SK-N-SH (cell line): Measurements from ENCODE around the gene CCR9. TPM values are rescaled to one million over a fixed set of nuclear protein-coding genes. Genes with fewer than 3 reads are reported as not detected.
A peak's percentile ranks its signal among the peaks of the same experiment; 100 is the strongest.

Source experiments
- CTCF ChIA-PET: fragments of 300-600, 350-600 bp; formaldehyde crosslinking; extraction: SDS; loops from one replicate; lab custom pipeline; 2021; lab: Yijun Ruan, JAX
- POLR2A ChIA-PET: fragments of 350-600 bp; sonication (Branson Sonifier 250); formaldehyde crosslinking; extraction: SDS; loops from one replicate; lab custom pipeline; 2020; ENCODE audit warnings: antibody characterized with exemption, inconsistent platforms; lab: Yijun Ruan, JAX
- DNase-seq: peaks from one replicate; pipeline ENCODE4 v3.0.0; 2012
- H2AFZ ChIP-seq: fragments of 200-600 bp; sonication (generic); 2 replicates; pipeline ENCODE4 v1.8.1; 2016; ENCODE audit warnings: antibody characterized with exemption, mild to moderate bottlenecking, low read depth
- H3F3A ChIP-seq: fragments of 200-600 bp; sonication (generic); replicated peaks from 2 replicates; pipeline ENCODE3; 2016; ENCODE audit warnings: antibody characterized with exemption, mild to moderate bottlenecking; ENCODE audit not compliant: insufficient read depth
- H3K27ac ChIP-seq, 2 experiments: fragments of 200-500 bp in 1 of 2; fragments of 200-600 bp in 1 of 2; sonication (Bioruptor generic) in 1 of 2; sonication (generic), shearing (Covaris generic) in 1 of 2; 2 replicates each; pipeline versions ENCODE4 v1.5.1 to v1.6.1; 2014 to 2016; ENCODE audit warnings: low read depth in 2 of 2, inconsistent platforms in 1 of 2, low read length in 1 of 2, mild to moderate bottlenecking in 1 of 2, mixed read lengths in 1 of 2
- H3K27me3 ChIP-seq: fragments of 200-600 bp; sonication (generic), shearing (Covaris generic); 2 replicates; pipeline ENCODE4 v1.6.1; 2016; ENCODE audit warnings: mixed run types; ENCODE audit not compliant: insufficient read depth
- H3K36me3 ChIP-seq, 2 experiments: fragments of 200-500 bp in 1 of 2; fragments of 200-600 bp in 1 of 2; sonication (Bioruptor generic) in 1 of 2; sonication (generic) in 1 of 2; replicated peaks in 1 of 2; 2 replicates each; pipeline versions ENCODE3 to v1.5.1; 2014 to 2016; ENCODE audit warnings: low read length in 1 of 2, mild to moderate bottlenecking in 1 of 2; ENCODE audit not compliant: insufficient read depth in 2 of 2, control insufficient read depth in 1 of 2
- H3K4me1 ChIP-seq, 2 experiments: fragments of 200-500 bp in 1 of 2; fragments of 200-600 bp in 1 of 2; sonication (Bioruptor generic) in 1 of 2; sonication (generic), shearing (Covaris generic) in 1 of 2; 2 replicates each; pipeline versions ENCODE4 v1.5.1 to v1.6.1; 2014 to 2016; ENCODE audit warnings: low read depth in 1 of 2, low read length in 1 of 2, mixed run types in 1 of 2; ENCODE audit not compliant: insufficient read depth in 2 of 2, control insufficient read depth in 1 of 2
- H3K4me2 ChIP-seq: fragments of 200-600 bp; sonication (generic), shearing (Covaris generic); 2 replicates; pipeline ENCODE4 v1.6.1; 2017; ENCODE audit warnings: mixed run types
- H3K4me3 ChIP-seq, 2 experiments: fragments of 200-500 bp in 1 of 2; fragments of 200-600 bp in 1 of 2; sonication (Bioruptor generic) in 1 of 2; sonication (generic), shearing (Covaris generic) in 1 of 2; 2 replicates each; pipeline versions ENCODE4 v1.5.1 to v1.8.1; 2014 to 2016; ENCODE audit warnings: low read depth in 2 of 2, inconsistent platforms in 1 of 2, low read length in 1 of 2, mild to moderate bottlenecking in 1 of 2, mixed read lengths in 1 of 2, moderate library complexity in 1 of 2
- H3K79me2 ChIP-seq: fragments of 200-600 bp; sonication (generic); 2 replicates; pipeline ENCODE4 v1.8.1; 2017; ENCODE audit warnings: mild to moderate bottlenecking; ENCODE audit not compliant: insufficient read depth
- H3K9ac ChIP-seq: fragments of 200-600 bp; sonication (generic); 2 replicates; pipeline ENCODE4 v1.6.1; 2017; ENCODE audit warnings: mixed run types
- H3K9me2 ChIP-seq: fragments of 200-600 bp; sonication (generic); 2 replicates; pipeline ENCODE4 v1.6.1; 2017; ENCODE audit warnings: mixed run types
- H3K9me3 ChIP-seq: fragments of 200-600 bp; sonication (generic); 2 replicates; pipeline ENCODE4 v1.6.1; 2017; ENCODE audit warnings: mixed run types, mild to moderate bottlenecking, moderate library complexity
- H4K20me1 ChIP-seq: fragments of 200-600 bp; sonication (generic); 2 replicates; pipeline ENCODE4 v1.6.1; 2017; ENCODE audit warnings: mild to moderate bottlenecking, mixed run types; ENCODE audit not compliant: insufficient read depth
- CHD2 ChIP-seq: fragments of 150-350 bp; IDR thresholded peaks from 2 replicates; pipeline ENCODE4 v1.6.1; 2018; ENCODE audit warnings: low read length; ENCODE audit not compliant: partially characterized antibody
- CTCF ChIP-seq: fragments of 200-600 bp; sonication (generic); IDR thresholded peaks from 2 replicates; pipeline ENCODE4 v1.6.1; 2017; ENCODE audit warnings: antibody characterized with exemption, mild to moderate bottlenecking, moderate library complexity
- FOXJ3 ChIP-seq: sonication (generic); formaldehyde crosslinking; IDR thresholded peaks from 2 replicates; pipeline ENCODE4 v1.5.1; 2020; ENCODE audit warnings: mild to moderate bottlenecking, missing genetic modification reagents
- GATA2 ChIP-seq: sonication (generic); formaldehyde crosslinking; IDR thresholded peaks from 2 replicates; pipeline ENCODE4 v1.5.0; 2020; ENCODE audit warnings: mild to moderate bottlenecking, missing genetic modification reagents
- IRF3 ChIP-seq: fragments of 150-350 bp; IDR thresholded peaks from 2 replicates; pipeline ENCODE4 v1.6.1; 2016; ENCODE audit warnings: mild to moderate bottlenecking, low read depth, low read length
- RAD21 ChIP-seq: IDR thresholded peaks from 2 replicates; pipeline ENCODE4 v1.6.1; 2012; ENCODE audit warnings: mild to moderate bottlenecking, low read length
- RXRA ChIP-seq: IDR thresholded peaks from 2 replicates; pipeline ENCODE4 v1.4.0; 2012; ENCODE audit warnings: low read depth, mild to moderate bottlenecking, borderline replicate concordance
- SMC3 ChIP-seq: IDR thresholded peaks from 2 replicates; pipeline ENCODE4 v1.6.1; 2012; ENCODE audit warnings: low read depth, low read length, improper control_type of control experiment
- TAF1 ChIP-seq: IDR thresholded peaks from 2 replicates; pipeline ENCODE4 v1.6.1; 2012; ENCODE audit warnings: low read depth, mild to moderate bottlenecking, low read length, moderate library complexity, borderline replicate concordance
- TCF12 ChIP-seq: IDR thresholded peaks from 2 replicates; pipeline ENCODE4 v1.4.0; 2012
- YY1 ChIP-seq: IDR thresholded peaks from 2 replicates; pipeline ENCODE4 v1.4.0; 2012; ENCODE audit warnings: low read depth, mild to moderate bottlenecking
- ZBTB33 ChIP-seq: IDR thresholded peaks from 2 replicates; pipeline ENCODE4 v1.4.0; 2012; ENCODE audit warnings: low read depth, borderline replicate concordance
- WGBS: methylation state at CpG from one replicate; pipeline ENCODE4 v1.1.6; 2017; ENCODE audit warnings: low lambda C conversion rate; 5-methylcytosine and 5-hydroxymethylcytosine counted together
- polyA plus RNA-seq, 3 experiments: library from polyadenylated mRNA; depleted of rRNA; stranded (reverse); fragments of >200 nt; gene quantifications; 2 replicates each; pipeline ENCODE4 v1.2.3, GENCODE V29; 2012
- TF ChIP-seq, protein P1 (sequence below): IDR thresholded peaks from 2 replicates; pipeline ENCODE4 v1.6.1; 2012; ENCODE audit warnings: mild to moderate bottlenecking, low read depth, low read length, moderate library complexity

The CCR9 gene
- polyA plus RNA-seq, 1 of the 3 experiments (the other 2 are of a cell fraction), result not detected

- H3K79me2 ChIP-seq, result no peaks in the 10 kb centered on the region
- H2AFZ ChIP-seq, result no peak overlapping the region
- POLR2A ChIA-PET, result interaction anchor here (2.5 kb wide), 1 partner anchor 10 kb away, joined by 7 read pairs; no protein-coding TSS in a partner anchor
- no peak overlapping the region for H3K4me2 ChIP-seq
- TF ChIP-seq CTCF, result peak; percentile 78
- peak; percentile 85 for TF ChIP-seq SMC3
- no peak for TF ChIP-seq YY1
- peak; percentile 88 for TF ChIP-seq RAD21
- no peak for TF ChIP-seq ZBTB33
- TF ChIP-seq, all 33 proteins: peak for 3
- Histone ChIP-seq H3K27ac (no peak overlapping the region), H3K27me3 (no peaks in the 10 kb centered on the region), H4K20me1 (no peaks in the 10 kb centered on the region), H3K36me3 (peaks cover 21 to 45% of the 10 kb centered on the region in 2 experiments), H3F3A (no peaks in the 10 kb centered on the region), H3K9ac (no peak overlapping the region), H3K4me3 (no peak overlapping the region; a peak in 1 of 4 replicates), H3K9me3 (no peaks in the 10 kb centered on the region), H3K9me2 (no peaks in the 10 kb centered on the region), H3K4me1 (no peaks in the 10 kb centered on the region; a peak in 1 of 4 replicates)
- peak; percentile 84 for DNase-seq
- CTCF ChIA-PET, result interaction anchor here (0.6 to 9.5 kb wide), 49 partner anchors 9 to 423 kb away, joined by 3 to 142 read pairs (median 4); partner anchors contain the start of genes CXCR6, LZTFL1 and XCR1
- WGBS, result 54% methylated on average over 8 of the region's 9 CpGs
Measured at GRCh38 chr3:45929042-45929679, 42.8 kb downstream of the CCR9 start.

- H3F3A ChIP-seq, result no peaks in the 10 kb centered on the region
- CTCF ChIA-PET, result interaction anchor here (1.6 to 13.6 kb wide), 3 partner anchors 147 to 423 kb away, joined by 3 to 280 read pairs (median 142); no protein-coding TSS in a partner anchor
- H3K79me2 ChIP-seq, result no peaks in the 10 kb centered on the region
- TF ChIP-seq CHD2 (no peak), IRF3 (no peak), TAF1 (no peak), TCF12 (no peak), GATA2 (CRISPR knock-in tag) (no peak), RXRA (no peak), FOXJ3 (CRISPR knock-in tag) (no peak)
- TF ChIP-seq, protein P1, sequence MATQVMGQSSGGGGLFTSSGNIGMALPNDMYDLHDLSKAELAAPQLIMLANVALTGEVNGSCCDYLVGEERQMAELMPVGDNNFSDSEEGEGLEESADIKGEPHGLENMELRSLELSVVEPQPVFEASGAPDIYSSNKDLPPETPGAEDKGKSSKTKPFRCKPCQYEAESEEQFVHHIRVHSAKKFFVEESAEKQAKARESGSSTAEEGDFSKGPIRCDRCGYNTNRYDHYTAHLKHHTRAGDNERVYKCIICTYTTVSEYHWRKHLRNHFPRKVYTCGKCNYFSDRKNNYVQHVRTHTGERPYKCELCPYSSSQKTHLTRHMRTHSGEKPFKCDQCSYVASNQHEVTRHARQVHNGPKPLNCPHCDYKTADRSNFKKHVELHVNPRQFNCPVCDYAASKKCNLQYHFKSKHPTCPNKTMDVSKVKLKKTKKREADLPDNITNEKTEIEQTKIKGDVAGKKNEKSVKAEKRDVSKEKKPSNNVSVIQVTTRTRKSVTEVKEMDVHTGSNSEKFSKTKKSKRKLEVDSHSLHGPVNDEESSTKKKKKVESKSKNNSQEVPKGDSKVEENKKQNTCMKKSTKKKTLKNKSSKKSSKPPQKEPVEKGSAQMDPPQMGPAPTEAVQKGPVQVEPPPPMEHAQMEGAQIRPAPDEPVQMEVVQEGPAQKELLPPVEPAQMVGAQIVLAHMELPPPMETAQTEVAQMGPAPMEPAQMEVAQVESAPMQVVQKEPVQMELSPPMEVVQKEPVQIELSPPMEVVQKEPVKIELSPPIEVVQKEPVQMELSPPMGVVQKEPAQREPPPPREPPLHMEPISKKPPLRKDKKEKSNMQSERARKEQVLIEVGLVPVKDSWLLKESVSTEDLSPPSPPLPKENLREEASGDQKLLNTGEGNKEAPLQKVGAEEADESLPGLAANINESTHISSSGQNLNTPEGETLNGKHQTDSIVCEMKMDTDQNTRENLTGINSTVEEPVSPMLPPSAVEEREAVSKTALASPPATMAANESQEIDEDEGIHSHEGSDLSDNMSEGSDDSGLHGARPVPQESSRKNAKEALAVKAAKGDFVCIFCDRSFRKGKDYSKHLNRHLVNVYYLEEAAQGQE, result no peak
- H2AFZ ChIP-seq, result no peak overlapping the region
- H3K9ac ChIP-seq, result no peak overlapping the region
- peaks cover 33 to 67% of the 10 kb centered on the region in 2 experiments for H3K36me3 ChIP-seq
- no peak overlapping the region for H3K4me3 ChIP-seq
- no peaks in the 10 kb centered on the region for H3K9me2 ChIP-seq
- H3K4me2 ChIP-seq, result no peak overlapping the region
- no peaks in the 10 kb centered on the region for H3K27me3 ChIP-seq
- 87% methylated on average over 6 of the region's 6 CpGs for WGBS
- no peak for DNase-seq
- no peaks in the 10 kb centered on the region for H3K9me3 ChIP-seq
- no peak overlapping the region for H3K27ac ChIP-seq
- no peaks in the 10 kb centered on the region; a peak in 1 of 4 replicates for H3K4me1 ChIP-seq
- H4K20me1 ChIP-seq, result no peaks in the 10 kb centered on the region
- POLR2A ChIA-PET, result interaction anchor here (2.5 kb wide), 1 partner anchor 8 kb away, joined by 7 read pairs; no protein-coding TSS in a partner anchor
Measured at GRCh38 chr3:45931496-45931895, 45.2 kb downstream of the CCR9 start.
